Activated CD4-positive, alpha-beta T cell treated with anti-CD3 and anti-CD28 coated beads for 48 hours (primary cell): ENCODE measurements around the gene IL17C.
A peak's percentile ranks its signal among the peaks of the same experiment; 100 is the strongest.

Source experiments
- DNase-seq: peaks from one replicate; pipeline ENCODE4 v3.0.0-alpha.2; 2020

The IL17C gene

DNA sequence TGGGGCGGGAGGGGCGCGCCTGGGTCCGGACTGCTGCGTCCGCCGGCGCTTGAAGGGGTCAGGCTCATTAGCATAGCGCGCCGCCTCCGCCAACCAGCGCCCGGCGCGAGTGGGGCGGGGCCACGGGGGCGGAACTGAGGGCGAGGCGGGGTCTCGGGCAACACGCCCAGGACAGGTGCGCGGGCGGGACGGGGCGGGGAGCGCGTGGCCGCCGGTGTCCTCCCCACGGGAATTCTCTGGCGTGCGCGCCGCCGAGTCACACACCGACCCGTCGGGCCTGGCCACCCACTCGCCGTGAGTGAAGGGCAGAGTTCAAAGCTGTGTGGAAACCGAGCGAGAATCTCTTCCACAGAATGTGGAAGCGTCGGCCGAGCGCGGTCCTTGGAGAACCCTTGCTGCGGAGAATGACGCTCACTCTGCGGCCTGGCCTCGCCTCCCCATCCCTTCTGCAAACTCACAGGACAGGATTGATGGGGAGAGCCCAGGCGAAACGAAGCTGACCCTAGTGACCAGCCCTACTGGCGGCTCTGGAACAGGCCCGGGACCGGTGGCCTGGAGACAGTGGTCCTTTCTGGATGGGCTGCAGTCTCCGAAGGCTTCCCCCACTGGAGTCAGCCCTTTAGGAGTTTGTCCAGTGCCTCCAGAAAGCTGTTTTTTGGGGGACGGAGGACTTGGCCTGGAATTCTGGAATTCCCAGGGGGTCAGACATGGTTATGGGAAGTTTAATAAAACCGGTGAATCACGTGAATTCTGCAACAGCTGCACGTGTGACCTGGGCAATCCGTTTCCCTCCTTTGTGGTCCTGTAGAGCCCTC, 48.3 kb downstream of the IL17C start, which contains the start of gene SNAI3:
Gene SNAI3 (minus strand): TSS at position 69 of the 815 bp plus-strand sequence. CDS start 101 bp downstream, outside the sequence.
- peak; percentile 90 for DNase-seq

- no peak for DNase-seq
These were observed 48.8 kb downstream of the IL17C start for GRCh38 chr16:88687254-88687576.

GRCh38 chr16:88687676-88688012, 49.3 kb downstream of the IL17C start:
- no peak for DNase-seq

DNA sequence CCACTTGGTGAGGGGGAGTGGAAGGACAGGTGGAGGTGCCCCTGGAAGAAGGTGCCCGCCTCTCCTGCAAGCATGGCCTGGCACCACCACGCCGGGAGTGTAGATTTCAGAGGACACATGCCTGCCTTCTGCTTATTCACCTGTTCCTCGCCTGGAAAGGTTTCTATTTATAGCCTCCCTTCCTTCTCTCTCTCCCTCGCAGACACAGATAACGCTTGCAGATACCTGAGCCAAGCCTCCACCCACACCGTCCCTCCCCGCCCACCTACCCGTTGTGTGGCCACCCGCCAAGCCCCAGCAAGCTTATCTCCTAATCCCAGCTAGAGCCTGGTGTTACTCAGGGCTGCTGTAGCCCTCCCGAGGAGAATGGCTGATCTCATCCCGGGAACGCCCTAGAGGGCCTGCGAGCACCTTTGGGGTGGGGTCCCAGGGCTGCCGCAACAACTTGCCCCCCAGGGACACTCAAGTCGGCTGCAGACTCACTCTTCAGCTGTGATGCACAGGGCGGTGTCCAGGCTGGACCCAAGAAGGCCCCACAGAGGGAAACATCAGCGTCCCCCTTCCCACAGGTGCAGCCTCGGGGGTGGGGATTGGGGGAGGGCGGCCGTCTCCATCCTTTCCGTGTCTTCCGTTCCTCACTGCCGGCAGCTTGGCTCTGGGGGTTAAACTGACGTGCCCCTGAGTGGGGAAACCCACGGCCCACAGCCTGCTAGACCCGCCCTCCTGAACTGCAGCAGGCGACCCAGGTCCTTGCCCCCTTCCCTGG, 49.8 kb downstream of the IL17C start:
- no peak for DNase-seq
